Upper lobe of right lung (tissue), 1 donor: ENCODE data around the gene IPO13. TPM values are rescaled to one million over a fixed set of nuclear protein-coding genes. Genes with fewer than 3 reads are reported as not detected.

Experiments
- ATAC-seq: fragments of 200-7000 bp; cut with Tn5 transposase; one replicate; pipeline ENCODE4 v1.9.1; 2020; ENCODE audit warnings: mild to moderate bottlenecking, moderate library complexity
- DNase-seq: peaks from one replicate; pipeline ENCODE4 v3.0.0-alpha.2; 2020
- H3K27ac ChIP-seq: fragments of 200-600 bp; one replicate; pipeline ENCODE4 v1.8.0; 2022
- H3K27me3 ChIP-seq: fragments of 200-600 bp; one replicate; pipeline ENCODE4 v1.8.0; 2022; ENCODE audit warnings: mild to moderate bottlenecking
- H3K36me3 ChIP-seq: fragments of 200-600 bp; one replicate; pipeline ENCODE4 v1.8.0; 2022
- H3K4me1 ChIP-seq: fragments of 200-600 bp; one replicate; pipeline ENCODE4 v1.8.0; 2022
- H3K4me3 ChIP-seq: fragments of 200-600 bp; one replicate; pipeline ENCODE4 v1.8.0; 2022; ENCODE audit warnings: mild to moderate bottlenecking
- H3K9me3 ChIP-seq: fragments of 200-600 bp; one replicate; pipeline ENCODE4 v1.8.0; 2022
- CTCF ChIP-seq: fragments of 200-600 bp; IDR thresholded peaks from one replicate; pipeline ENCODE4 v1.8.0; 2022; ENCODE audit warnings: antibody characterized with exemption
- intact Hi-C: fragments of 100-400 bp; cut with DNase I; formaldehyde crosslinking; loops from one replicate; pipeline ENCODE4 v1.11.0; 2022
- total RNA-seq: library from RNA; stranded (reverse); fragmentation: NEBNext Ultra II Directional; extraction: Animal tissue kit (Norgen Biotek cat#: 25700); gene quantifications from one replicate; pipeline ENCODE4 v1.2.1, GENCODE V29; 2021
- donor health status: DM: no; HTN: yes; CAD: no; lungs with severe emphysema.

IPO13 gene
- total RNA-seq, 1 donor from 2014 or later = 24.9 TPM

GRCh38 chr1:43961692-43962091 lies 14.9 kb downstream of the IPO13 start:
- intact Hi-C loops = no loop called here
- no peak for TF ChIP-seq CTCF
- peaks cover 51% of the 10 kb centered on the region for H3K36me3 ChIP-seq
- H3K27ac ChIP-seq = no peak overlapping the region
- no peaks in the 10 kb centered on the region for H3K27me3 ChIP-seq
- H3K9me3 ChIP-seq = no peaks in the 10 kb centered on the region
- ATAC-seq (no peak), DNase-seq (no peak)
- no peak overlapping the region for H3K4me3 ChIP-seq
- no peaks in the 10 kb centered on the region for H3K4me1 ChIP-seq

- Histone ChIP-seq H3K36me3 (peaks cover 46% of the 10 kb centered on the region), H3K4me3 (no peak overlapping the region), H3K9me3 (no peaks in the 10 kb centered on the region), H3K27ac (no peak overlapping the region), H3K4me1 (no peaks in the 10 kb centered on the region), H3K27me3 (no peaks in the 10 kb centered on the region)
- DNase-seq = no peak
- no peak for TF ChIP-seq CTCF
- ATAC-seq = no peak
- intact Hi-C loops = no loop called here
Observed at GRCh38 chr1:43962324-43962723, 15.6 kb downstream of the IPO13 start.

- intact Hi-C loops = no loop called here
- DNase-seq (no peak), ATAC-seq (no peak)
Observed at GRCh38 chr1:43963006-43963405, 16.3 kb downstream of the IPO13 start.

GRCh38 chr1:43963890-43964289 lies 17.1 kb downstream of the IPO13 start:
- no peak overlapping the region for H3K4me3 ChIP-seq
- DNase-seq (no peak), ATAC-seq (no peak)
- peaks cover 30% of the 10 kb centered on the region for H3K36me3 ChIP-seq
- no peak overlapping the region for H3K27ac ChIP-seq
- no peaks in the 10 kb centered on the region for H3K27me3 ChIP-seq
- intact Hi-C loops = no loop called here
- no peaks in the 10 kb centered on the region for H3K9me3 ChIP-seq
- TF ChIP-seq CTCF = no peak
- no peaks in the 10 kb centered on the region for H3K4me1 ChIP-seq

More at GRCh38 chr1:43963006-43963405, 16.3 kb downstream of the IPO13 start:
- TF ChIP-seq CTCF = no peak
- Histone ChIP-seq H3K36me3 (peaks cover 39% of the 10 kb centered on the region), H3K27me3 (no peaks in the 10 kb centered on the region), H3K27ac (no peak overlapping the region), H3K9me3 (no peaks in the 10 kb centered on the region), H3K4me3 (no peak overlapping the region), H3K4me1 (no peaks in the 10 kb centered on the region)

- intact Hi-C loops = no loop called here
- ATAC-seq (no peak), DNase-seq (no peak)
- Histone ChIP-seq H3K27ac (no peak overlapping the region), H3K4me1 (peaks cover 3% of the 10 kb centered on the region), H3K27me3 (no peaks in the 10 kb centered on the region), H3K4me3 (no peak overlapping the region), H3K9me3 (no peaks in the 10 kb centered on the region), H3K36me3 (peaks cover 16% of the 10 kb centered on the region)
- no peak for TF ChIP-seq CTCF
Observed at GRCh38 chr1:43965316-43965715, 18.6 kb downstream of the IPO13 start.

- H3K27ac ChIP-seq = no peak overlapping the region
- H3K9me3 ChIP-seq = no peaks in the 10 kb centered on the region
- H3K4me1 ChIP-seq = peaks cover 12% of the 10 kb centered on the region
- H3K27me3 ChIP-seq = no peaks in the 10 kb centered on the region
- ATAC-seq (no peak), DNase-seq (no peak)
- intact Hi-C loops = no loop called here
- no peak overlapping the region for H3K4me3 ChIP-seq
- peaks cover 13% of the 10 kb centered on the region for H3K36me3 ChIP-seq
- TF ChIP-seq CTCF = no peak
Observed at GRCh38 chr1:43968348-43968948, 21.7 kb downstream of the IPO13 start.
